Gastrocnemius medialis (tissue), 4 donors: ENCODE results near the gene TVP23C.

ENCODE experiments used
- POLR2A ChIP-seq, 2 donors: fragments of 450-650 bp; IDR thresholded peaks; one replicate each; pipeline ENCODE4 v1.6.1; 2017; ENCODE audit warnings: antibody characterized with exemption in 2 of 2, mild to moderate bottlenecking in 2 of 2, moderate library complexity in 2 of 2
- TF ChIP-seq, protein P1 (sequence below), 5 experiments: fragments of 450-650 bp in 3 of 5; fragments of 200-600 bp in 2 of 5; sonication (generic) in 2 of 5; IDR thresholded peaks in 4 of 5; conservative IDR thresholded peaks in 1 of 5; 1 replicate in 4 of 5; 2 replicates in 1 of 5; pipeline ENCODE4 v1.5.1; 2016 to 2019; ENCODE audit warnings: antibody characterized with exemption in 5 of 5, mild to moderate bottlenecking in 3 of 5, moderate library complexity in 3 of 5

DNA sequence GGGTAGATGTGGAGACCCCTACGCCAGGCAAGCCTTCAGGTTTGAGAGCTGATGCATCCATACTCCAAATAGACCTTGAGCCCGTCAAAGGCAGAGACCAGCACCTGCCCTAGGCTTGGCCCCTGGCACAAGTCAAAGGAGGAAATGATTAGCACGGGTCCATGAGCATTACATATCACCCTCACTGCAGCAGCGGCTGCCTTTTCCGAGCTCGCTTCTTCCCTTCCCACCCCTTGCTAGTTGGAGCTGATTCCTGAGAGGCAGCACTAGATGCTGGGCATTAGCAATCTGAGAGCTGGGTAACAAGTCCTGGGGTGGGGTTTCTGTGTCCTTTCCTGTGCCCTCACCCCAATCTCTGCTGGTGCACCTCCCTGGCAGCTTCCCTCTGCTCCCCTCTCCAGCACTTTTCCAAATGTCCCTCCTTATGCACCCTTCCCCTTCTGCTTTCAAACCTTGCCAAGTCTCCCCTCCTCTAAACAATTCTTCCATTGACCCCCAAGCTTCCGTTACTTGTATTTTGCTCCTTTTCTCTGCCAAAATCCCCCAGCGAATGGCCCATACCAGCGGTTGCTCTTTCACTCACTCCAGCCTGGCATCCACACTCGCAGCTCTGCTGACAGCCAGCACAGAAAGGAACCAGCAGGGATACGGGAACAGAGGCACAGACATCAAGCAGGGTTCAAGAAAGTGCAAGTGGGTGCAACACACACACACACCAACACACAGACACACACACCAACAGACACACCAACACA lies 98.9 kb downstream of the TVP23C start:
- TF ChIP-seq, protein P1, sequence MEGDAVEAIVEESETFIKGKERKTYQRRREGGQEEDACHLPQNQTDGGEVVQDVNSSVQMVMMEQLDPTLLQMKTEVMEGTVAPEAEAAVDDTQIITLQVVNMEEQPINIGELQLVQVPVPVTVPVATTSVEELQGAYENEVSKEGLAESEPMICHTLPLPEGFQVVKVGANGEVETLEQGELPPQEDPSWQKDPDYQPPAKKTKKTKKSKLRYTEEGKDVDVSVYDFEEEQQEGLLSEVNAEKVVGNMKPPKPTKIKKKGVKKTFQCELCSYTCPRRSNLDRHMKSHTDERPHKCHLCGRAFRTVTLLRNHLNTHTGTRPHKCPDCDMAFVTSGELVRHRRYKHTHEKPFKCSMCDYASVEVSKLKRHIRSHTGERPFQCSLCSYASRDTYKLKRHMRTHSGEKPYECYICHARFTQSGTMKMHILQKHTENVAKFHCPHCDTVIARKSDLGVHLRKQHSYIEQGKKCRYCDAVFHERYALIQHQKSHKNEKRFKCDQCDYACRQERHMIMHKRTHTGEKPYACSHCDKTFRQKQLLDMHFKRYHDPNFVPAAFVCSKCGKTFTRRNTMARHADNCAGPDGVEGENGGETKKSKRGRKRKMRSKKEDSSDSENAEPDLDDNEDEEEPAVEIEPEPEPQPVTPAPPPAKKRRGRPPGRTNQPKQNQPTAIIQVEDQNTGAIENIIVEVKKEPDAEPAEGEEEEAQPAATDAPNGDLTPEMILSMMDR (IDR thresholded peaks at IDR 0.05 in 4 of 5, conservative IDR thresholded peaks at IDR 0.05 in 1 of 5) = no peak
- no peak for TF ChIP-seq POLR2A (IDR thresholded peaks at IDR 0.05)
